Activated CD4-positive, alpha-beta T cell treated with anti-CD3 and anti-CD28 coated beads, Interleukin-2, Interleukin-4, amounts not matched to agents 100 ng/mL and 50 ng/mL, durations not matched to agents 16 hours and 8 hours (primary cell): ENCODE data around the gene CDK7.
"Not testable (repeated sequence)": the region's sequence is repeated elsewhere in the genome, so short reads cannot be mapped to it uniquely, and the experiment has no call there.

Experiments used
- DNase-seq: peaks from one replicate; pipeline ENCODE4 v3.0.0-alpha.2; 2020; ENCODE audit warnings: low spot score

Gene CDK7

DNA sequence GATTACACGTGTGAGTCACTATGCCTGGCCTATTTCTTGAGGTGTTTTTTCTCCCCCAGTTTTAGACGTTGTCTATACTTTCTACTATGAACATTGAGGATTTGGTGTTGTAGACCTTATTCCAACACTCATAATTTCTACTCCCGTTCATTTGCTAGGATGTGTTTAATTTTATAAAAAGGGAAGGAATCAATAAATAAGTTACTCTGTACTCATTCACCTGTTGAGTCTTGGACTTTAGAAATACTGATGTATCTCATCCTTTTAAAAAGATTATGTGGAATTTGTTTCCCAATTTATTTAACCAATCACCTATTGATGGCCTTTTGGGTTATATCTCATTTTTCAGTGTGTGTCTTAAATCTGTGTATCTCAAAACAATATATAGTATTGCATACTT, 3.2 kb downstream of the CDK7 start:
- DNase-seq: no peak

DNA sequence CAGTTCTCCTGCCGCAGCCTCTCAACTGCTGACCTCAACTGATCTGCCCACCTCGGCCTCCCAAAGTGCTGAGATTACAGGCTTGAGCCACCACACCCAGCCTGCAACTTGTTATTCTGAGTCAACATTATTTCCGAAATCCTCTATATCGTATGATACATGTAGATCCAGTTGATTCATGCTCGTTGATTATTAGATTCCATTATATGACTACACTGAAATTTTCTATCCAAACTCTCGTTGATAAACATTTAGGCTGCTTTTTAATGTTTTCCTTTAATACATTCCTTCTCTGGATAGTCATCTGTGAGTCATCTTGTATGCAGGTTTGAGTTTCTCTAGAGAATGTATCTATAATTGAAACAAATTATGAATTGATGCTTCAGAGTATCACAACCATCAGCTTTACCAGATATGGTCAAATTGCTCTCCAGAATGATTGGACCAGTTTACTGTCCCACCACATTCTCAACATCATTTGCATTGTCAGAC, 4.1 kb downstream of the CDK7 start:
- no peak for DNase-seq

DNA sequence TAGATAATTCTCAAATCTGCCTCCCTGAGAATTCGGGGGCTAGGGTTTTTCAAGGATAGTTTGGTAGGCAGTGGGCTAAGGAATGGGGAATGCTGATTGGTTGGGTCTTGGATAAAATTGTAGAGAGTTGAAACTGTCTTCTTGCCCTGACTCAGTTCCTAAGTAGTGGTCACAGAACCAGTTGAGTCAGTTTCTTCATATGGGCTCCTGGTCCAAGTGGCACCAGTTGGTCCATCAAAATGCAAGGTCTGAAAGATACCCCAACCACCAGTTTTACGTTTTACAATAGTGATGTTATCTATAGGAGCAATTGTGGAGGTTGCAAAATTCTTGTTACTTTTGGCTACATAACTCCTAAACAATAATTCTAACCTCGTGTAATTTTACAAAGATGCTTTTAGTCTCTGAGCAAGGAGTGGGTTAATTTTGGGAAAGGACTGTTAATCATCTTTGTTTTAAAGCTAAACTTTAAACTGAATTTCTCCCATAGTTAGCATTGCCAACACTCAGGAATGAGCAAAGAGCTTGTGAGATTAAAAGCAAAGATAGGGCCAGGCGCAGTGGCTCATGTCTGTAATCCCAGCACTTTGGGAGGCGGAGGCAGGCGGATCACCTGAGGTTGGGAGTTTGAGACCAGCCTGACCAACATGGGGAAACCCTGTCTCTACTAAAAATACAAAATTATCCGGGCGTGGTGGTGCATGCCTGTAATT, 7.7 kb downstream of the CDK7 start:
- DNase-seq: no peak

DNA sequence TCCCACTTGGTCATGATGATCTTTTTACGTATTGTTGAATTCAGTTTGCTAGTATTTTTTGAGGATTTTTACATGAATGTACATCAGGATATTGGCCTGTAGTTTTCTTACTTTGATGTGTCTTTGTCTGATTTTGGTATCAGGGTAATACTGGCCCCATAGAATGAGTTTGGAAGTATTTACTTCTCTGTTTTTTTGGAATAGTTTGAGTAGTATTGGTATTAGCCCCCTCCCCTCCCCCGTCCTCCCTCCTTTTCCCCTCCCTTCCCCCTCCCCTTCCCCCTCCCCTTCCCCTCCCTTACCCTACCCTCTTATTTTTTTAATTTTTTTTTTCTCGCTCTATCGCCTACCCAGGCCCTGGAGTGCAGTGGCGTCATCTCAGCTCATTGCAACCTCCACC, 10.3 kb downstream of the CDK7 start:
- no peak for DNase-seq

DNA sequence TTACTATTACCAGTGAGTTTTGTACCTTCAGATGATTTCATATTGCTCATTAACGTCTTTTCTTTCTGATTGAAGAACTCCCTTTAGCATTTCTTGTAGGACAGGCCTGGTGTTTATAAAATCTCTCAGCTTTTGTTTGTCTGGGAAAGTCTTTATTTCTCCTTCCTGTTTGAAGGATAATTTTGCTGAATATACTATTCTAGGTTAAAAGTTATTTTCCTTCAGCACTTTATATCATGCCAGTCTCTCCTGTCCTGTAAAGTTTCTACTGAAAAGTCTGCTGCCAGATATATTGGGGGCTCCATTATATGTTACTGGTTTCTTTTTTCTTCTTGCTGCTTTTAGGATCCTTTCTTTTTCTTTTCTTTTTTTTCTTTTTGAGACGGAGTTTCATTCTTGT, 13.3 kb downstream of the CDK7 start:
- no peak for DNase-seq

DNA sequence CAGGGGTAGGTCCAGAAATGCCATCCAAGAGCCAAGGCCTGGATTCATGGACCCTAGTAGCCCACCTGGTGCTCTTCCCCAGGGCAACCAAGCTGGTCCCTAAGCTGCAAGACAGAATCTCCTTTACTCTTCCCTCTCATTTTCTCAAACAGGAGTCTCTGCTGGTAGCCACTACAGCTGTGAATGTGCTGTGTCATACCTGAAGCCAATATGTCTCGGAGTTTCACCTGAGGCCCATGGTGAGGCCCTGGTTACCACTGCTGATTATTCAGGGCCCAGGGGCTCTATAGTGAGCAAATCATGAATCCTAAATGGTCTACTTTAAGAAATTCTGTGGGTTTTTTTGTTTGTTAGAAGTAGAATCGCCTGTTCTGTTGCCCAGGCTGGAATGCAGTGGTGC, 15.9 kb downstream of the CDK7 start:
- no peak for DNase-seq

DNA sequence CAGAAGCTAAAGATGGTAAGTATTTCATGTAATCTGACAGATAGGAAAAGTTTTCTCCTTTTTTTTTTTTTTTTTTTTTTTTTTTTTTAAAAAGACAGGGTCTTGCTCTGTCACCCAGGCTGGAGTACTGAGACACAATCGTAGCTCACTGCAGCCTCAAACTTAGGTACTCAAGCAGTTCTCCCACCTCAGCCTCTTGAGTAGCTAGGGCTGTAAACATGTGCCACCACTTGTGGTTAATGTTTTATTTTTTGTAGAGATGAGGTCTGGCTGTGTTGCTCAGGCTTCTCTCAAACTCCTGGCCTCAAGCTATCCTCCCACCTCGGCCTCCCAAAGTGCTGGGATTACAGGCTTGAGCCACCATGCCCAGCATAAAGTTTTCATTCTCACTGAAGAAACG, 17.8 kb downstream of the CDK7 start:
- no peak for DNase-seq

DNA sequence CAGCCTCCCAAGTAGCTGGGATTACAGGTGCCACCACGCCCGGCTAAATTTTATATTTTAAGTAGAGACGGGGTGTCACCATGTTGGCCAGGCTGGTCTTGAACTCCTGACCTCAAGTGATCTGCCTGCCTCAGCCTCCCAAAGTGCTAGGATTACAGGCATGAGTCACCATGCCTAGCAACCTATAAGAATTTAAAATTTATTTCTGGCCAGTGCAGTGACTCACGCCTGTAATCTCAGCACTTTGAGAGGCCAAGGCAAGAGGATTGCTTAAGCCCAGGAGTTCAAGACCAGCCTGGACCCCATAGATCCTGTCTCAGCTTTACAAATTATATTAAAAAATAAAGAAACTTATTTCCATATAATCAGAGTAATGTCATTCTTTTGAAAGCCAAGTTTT, 21.3 kb downstream of the CDK7 start:
- not testable (repeated sequence) for DNase-seq

DNA sequence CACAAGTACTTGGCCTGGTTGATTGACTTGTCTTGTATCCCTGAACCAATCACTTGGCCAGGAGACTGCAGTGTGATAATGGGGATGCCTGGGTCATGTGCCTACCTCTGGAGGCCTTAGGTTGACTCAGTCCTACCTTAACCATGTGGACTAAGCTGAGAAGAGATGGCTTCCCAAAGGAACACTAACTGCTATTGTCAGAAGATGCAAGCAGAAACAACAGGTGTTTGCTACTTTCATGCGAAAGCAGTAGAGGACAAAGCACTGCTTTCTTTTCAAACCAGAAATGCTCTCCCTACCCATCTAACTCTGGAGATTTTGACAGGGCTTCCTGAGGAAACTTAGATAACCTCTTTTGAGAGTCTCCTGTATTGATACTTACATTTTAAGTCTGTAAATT, 22.9 kb downstream of the CDK7 start:
- no peak for DNase-seq

DNA sequence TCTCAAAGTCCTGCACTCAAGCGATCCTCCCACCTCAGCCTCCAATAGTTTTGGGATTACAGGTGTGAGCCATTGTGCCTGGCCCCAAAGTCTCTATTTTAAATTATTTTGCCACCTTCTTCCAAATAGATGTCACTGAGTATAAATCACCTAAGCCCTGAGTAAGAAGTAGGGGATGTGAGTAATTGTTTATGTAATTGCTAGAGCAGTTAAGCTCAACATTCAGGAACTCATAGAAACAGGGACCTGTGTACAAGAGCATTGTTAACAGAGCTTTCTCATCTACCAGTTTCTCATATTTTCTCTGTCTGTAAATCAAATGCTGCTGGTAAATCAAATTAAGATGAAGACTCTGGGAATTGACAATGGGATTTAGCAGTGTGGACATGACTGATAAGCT, 26.3 kb downstream of the CDK7 start:
- DNase-seq: no peak

DNA sequence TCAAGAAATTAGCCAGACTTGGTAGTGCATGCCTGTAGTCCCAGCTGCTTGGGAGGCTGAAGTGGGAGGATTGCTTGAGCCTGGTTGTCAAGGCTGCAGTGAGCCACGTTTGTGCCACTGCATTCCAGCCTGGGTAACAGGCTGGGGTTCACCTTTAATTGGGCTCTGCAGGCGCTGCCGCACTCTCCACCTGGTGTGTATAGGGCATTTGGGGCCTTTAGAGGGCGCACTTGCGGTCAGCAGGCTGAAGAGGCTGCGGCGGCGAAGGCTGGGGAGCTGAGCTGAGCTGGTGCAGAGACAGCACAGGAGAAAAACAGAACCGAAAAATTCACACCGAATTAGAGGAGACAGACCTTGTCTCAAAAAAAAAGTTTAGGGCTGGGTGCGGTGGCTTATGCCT, 31.2 kb downstream of the CDK7 start:
- DNase-seq: peak; percentile 11

DNA sequence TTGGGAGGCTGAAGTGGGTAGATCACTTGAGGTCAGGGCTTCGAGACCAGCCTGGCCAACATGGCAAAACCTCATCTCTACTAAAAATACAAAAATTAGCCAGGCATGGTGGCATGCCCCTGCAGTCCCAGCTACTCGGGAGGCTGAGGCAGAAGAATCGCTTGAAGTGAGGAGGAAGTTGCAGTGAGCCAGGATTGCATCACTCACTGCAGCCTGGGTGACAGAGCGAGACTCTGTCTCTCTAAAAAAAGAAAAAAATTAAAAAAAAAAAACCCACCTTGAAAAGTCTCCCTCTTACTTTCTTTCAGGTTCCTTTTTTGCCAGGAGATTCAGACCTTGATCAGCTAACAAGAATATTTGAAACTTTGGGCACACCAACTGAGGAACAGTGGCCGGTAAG, 34.2 kb downstream of the CDK7 start:
- DNase-seq: no peak

DNA sequence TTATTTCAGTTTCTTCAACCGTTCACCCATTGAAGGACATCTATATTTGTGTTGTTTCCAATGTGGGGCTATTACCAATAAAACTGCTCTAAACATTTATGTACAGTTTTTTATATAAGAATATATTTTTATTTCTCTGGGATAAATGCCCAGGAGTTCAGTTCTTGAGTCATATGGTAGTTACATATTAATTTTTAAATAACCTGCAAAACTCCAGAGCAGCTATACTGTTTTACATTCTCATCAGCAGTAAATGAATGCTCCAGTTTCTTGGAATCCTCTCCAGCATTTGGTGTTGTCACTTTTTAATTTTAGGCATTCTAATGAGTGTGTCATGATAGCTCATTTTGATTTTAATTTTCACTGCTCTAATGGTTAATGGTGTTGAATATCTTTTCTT, 36.2 kb downstream of the CDK7 start:
- no peak for DNase-seq

DNA sequence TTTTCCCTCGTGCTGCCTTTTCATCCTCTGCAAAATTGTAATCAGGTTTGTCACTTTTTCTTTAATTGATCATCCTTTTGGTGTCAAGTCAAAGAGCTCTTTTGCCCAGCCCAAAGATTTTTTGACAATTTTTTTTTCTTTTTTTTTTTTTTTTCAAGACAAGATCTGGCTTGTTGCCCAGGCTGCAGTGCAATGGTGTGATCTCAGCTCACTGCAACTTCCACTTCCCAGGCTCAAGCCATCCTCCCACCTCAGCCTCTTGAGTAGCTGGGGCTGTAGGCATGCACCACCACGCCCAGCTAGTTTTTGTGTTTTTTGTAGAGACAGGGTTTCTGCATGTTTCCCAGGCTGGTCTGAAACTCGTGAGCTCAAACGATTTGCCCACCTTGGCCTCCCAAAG, 36.7 kb downstream of the CDK7 start:
- no peak for DNase-seq

DNA sequence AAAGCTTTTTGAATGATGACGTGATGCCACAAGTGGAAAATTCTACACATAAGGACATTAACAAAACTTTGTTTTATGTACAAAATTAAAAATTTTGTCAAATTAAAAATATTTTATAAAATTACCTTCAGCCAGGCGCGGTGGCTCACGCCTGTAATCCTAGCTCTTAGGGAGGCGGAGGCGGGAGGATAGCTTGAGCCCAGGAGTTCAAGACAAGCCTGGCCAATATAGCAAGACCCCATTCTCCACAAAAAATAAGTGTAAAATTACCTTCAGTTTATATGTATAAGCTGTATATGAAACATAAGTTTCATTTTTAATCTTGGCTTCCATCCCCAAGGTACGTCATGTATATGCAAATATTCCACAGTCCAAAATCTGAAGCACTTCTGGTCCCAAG, 40.9 kb downstream of the CDK7 start:
- no peak for DNase-seq

DNA sequence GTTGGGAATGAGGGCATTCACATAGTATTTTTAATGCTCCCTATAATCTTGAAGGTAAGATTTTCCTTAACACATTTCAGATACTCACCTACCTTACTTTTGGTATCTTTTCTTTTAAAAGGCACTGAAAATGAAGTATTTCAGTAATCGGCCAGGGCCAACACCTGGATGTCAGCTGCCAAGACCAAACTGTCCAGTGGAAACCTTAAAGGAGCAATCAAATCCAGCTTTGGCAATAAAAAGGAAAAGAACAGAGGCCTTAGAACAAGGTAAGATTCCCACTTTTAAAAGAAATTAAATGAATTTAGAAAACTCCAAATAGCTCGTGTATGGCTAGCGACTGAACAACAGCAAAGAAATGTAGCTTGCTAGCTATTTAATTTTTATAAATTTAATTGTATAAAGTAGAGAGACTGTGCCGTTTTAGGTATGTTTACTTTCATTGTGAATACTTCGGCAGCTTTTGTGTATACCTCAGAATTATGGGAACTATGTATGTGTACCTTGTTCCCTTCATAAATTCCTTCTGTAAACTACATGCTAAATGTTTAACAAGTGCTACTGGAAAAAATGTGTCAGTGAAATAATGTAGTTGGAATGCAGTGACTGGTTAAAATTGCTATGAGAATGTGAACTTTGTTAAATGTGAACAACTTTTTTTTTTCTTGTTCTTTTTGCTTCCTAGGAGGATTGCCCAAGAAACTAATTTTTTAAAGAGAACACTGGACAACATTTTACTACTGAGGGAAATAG, 41.9 kb downstream of the CDK7 start:
- no peak for DNase-seq

DNA sequence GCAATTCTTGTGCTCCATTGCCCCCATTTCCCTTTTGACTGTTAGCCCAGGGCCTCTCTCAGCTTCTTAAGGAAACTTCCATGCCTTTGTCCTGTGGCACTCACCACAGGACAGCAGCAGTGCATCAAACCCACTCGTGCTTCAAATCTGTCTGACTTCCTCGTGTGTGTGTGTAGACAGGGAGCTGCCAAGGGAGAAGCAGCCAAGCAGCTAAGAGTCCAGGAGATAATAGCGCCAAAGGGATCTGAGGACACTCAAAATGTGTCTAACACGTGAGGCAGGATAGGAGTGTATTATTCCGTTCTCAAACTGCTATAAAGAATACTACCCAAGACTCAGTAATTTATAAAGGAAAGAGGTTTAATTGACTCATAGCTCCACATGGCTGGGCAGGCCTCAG, 44.8 kb downstream of the CDK7 start:
- no peak for DNase-seq

DNA sequence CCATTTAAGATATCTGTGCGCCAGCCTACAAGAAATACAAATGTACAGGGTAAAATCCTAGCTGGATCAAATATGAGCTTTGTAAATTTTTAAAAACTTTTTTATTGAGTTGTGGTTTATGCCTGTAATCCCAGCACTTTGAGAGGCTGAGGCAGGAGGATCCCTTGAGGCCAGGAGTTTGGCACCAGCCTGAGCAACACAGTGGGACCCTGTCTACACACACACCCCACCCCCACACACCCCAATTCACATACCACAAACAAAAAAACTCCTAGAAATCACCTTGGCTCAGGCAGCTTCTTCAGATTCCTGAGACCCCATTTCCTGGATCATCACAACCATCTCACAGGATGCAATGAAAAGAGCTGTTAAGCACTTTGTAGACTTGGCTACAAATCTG, 46.4 kb downstream of the CDK7 start:
- no peak for DNase-seq

DNA sequence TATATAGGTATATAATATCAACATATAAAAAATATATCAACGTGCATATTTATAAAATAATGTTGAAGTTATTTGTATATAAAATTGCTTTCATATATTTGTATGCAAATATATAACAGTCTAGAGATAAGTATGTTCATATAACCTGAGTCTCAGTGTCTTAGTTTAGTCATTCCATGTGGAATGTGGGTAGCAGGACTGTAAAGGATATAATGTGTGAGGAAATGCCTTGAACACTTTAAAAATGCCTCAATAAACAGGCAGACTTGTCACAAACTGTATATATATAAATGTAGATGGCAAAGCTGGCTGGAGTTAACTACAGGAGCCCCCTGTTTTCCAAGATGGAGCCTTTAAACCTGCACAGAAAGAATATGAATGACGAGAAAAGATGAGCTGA, 49.5 kb downstream of the CDK7 start:
- no peak for DNase-seq

DNA sequence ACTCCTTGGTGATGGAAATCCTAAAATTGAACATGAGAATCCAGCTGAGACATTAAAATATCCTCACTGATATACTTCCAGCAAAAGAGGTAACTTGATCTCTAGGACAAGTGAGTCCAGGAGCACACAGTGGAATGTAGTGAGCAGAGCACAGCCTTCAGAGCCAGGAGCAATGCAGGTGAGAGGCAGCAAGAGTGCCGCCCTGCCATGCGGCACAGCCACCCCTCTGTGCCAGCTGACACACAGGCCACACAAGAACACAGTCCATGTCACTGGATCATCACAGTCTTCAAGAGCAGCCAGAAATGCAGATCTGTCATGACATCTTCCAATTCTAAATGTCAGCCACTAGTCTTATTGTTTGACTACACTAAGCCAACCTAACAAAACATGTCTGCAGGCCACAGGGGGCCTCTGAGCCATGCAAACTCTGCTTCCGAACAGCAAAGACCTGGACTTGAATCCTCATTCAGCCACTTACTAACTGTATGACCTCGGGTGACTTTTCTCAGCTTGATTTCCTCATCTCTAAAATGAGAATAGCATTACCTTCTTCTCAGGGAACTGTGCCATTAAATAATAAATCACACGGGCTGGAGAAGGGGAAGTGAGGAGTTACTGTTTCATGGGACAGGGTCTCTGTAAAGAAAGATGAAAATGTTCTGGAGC, 50.9 kb downstream of the CDK7 start:
- DNase-seq: no peak

DNA sequence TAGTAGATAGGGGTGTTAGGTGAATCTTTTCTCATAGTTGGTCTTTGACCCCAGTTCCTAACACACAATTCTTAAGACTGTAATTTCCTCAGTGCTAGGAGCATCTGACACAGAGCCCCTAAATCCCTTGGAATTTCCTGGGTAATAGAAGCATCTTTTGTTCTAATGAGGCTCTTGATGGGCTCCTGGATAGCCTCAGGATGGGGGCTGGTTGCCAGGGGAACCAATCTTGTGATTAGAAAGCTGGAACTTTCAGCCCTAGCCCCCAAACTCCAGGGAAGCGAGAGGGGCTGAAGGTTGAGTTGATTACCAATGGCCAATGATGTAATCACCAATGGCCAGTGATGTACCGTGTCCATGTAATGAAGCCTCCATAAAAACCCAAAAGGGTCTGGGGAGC, 53.4 kb downstream of the CDK7 start:
- no peak for DNase-seq

DNA sequence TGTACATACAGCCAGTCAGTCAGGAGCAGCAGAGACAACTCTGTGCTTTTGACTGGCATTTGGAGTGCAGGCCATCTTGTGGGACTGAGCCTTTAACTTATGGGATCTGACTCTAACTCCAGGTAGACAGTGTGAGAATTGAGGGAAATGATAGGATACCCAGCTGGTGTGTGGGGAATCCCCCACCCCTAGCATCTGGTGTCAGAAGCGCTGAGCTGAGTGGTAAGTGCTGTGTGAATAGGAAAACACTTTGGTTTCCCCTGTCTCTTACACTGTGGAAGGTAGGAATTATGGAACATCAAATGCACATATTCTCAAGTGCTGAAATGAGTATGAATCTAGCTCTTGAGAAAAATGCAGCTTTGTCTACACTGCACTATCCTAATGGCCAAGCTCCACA, 54.0 kb downstream of the CDK7 start:
- DNase-seq: no peak

DNA sequence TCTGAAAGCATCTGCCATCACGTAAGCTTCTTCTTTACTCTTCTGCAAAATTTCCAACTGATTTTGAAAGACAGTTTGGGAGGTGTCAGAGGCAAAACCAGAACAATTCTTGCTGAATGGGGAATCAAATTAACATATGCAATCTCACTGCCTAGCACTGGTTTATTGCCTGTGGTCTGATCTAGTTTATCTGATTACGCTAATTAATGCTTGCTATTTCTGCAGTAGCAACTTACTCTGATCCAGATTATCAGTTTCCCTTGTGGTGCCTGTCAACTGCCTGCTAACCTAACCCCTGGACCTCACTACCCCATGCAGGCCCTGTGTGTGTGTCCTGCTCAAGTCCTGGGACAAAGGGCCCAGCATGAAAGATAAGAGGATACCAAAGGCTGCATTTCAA, 57.6 kb downstream of the CDK7 start:
- DNase-seq: no peak
